Fibroblast of lung (primary cell): ENCODE data around the gene WARS2.

Experiments used
- EZH2 ChIP-seq: IDR thresholded peaks from 2 replicates; pipeline ENCODE4 v1.5.1; 2012; ENCODE audit warnings: low read length, control low read depth, mild to moderate bottlenecking; ENCODE audit errors: missing control alignments
- TF ChIP-seq, protein P1 (sequence below), 2 donors: IDR thresholded peaks in 1 of 2; conservative IDR thresholded peaks in 1 of 2; 1 replicate in 1 of 2; 2 replicates in 1 of 2; pipeline ENCODE4 v1.5.1; 2011 to 2012; ENCODE audit warnings: low read length in 2 of 2, control low read depth in 1 of 2, inconsistent platforms in 1 of 2, low read depth in 1 of 2, mild to moderate bottlenecking in 1 of 2

DNA sequence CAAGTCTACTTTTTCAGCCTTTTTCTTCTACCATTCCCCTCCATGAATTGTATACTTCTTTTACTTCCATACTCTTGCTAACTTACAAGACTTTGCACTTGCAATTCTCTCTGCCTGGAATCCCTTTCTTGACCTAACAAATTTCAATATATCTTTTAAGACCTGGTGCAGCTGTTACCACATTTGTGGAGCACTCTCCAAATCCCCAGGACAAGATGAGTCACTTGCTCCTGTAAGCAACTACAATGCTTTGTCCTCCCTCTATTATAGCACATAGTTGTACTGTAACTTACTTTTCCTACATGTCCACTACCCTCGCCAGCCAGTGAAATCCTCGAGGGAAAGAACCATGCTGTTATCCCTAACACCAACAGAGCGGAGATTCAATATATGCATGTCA, 43.1 kb downstream of the WARS2 start:
- TF ChIP-seq, protein P1, sequence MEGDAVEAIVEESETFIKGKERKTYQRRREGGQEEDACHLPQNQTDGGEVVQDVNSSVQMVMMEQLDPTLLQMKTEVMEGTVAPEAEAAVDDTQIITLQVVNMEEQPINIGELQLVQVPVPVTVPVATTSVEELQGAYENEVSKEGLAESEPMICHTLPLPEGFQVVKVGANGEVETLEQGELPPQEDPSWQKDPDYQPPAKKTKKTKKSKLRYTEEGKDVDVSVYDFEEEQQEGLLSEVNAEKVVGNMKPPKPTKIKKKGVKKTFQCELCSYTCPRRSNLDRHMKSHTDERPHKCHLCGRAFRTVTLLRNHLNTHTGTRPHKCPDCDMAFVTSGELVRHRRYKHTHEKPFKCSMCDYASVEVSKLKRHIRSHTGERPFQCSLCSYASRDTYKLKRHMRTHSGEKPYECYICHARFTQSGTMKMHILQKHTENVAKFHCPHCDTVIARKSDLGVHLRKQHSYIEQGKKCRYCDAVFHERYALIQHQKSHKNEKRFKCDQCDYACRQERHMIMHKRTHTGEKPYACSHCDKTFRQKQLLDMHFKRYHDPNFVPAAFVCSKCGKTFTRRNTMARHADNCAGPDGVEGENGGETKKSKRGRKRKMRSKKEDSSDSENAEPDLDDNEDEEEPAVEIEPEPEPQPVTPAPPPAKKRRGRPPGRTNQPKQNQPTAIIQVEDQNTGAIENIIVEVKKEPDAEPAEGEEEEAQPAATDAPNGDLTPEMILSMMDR (conservative IDR thresholded peaks at IDR 0.05 in 1 of 2, IDR thresholded peaks at IDR 0.05 in 1 of 2; ENCODE audit: low read depth in 1 of 2, low read length in 2 of 2) = no peak
- no peak for TF ChIP-seq EZH2
